Measurements from ENCODE around the gene EEF2KMT. TPM values are rescaled to one million over a fixed set of nuclear protein-coding genes. Genes with fewer than 3 reads are reported as not detected.

EEF2KMT gene
- total RNA-seq, 2 donors from 2014 or later: 8.6 to 15.6 TPM

DNA sequence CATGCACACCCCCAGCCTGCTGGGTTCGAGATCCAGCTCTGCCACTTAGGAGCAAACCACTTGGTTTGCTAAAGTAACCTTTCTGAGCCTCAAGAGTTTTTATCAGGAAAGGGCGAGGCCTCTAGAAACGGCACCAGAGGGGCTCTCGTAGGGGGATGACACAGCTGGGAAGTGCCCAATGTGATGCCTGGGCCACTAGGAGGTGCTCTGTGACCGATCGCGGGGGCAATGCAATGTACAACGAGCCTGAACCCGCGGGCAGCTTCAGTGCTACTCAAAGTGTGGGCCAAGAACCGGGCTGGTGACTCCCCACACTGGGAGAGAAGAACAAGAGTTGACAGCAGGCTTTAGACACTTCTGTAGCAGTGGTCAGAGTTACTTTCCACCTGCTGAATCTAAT lies 41.2 kb downstream of the EEF2KMT start:
- no peaks in the 10 kb centered on the region for H3K36me3 Mint-ChIP-seq (ENCODE audit: low read depth)
- no peak overlapping the region for H3K27ac Mint-ChIP-seq
- H3K4me1 Mint-ChIP-seq: peaks cover 2% of the 10 kb centered on the region
- no peaks in the 10 kb centered on the region for H3K9me3 Mint-ChIP-seq
- Histone ChIP-seq H3K9me3 (ENCODE audit: control insufficient read depth, low read length) (no peaks in the 10 kb centered on the region), H3K4me3 (ENCODE audit: low read length) (no peak overlapping the region), H3K4me1 (ENCODE audit: control insufficient read depth, insufficient read depth, low read length) (no peaks in the 10 kb centered on the region), H3K27me3 (ENCODE audit: control insufficient read depth, insufficient read depth, low read length, poor library complexity, severe bottlenecking) (no peaks in the 10 kb centered on the region), H3K9ac (ENCODE audit: extremely low read depth, low read length, poor library complexity, severe bottlenecking) (no peak overlapping the region), H3K36me3 (ENCODE audit: control insufficient read depth, insufficient read depth, low read length) (no peaks in the 10 kb centered on the region), H3K27ac (ENCODE audit: low read depth, low read length) (no peak overlapping the region)
- H3K27me3 Mint-ChIP-seq (ENCODE audit: insufficient read depth): no peaks in the 10 kb centered on the region
- H3K4me3 Mint-ChIP-seq: no peak overlapping the region
- TF ChIP-seq, protein P1, sequence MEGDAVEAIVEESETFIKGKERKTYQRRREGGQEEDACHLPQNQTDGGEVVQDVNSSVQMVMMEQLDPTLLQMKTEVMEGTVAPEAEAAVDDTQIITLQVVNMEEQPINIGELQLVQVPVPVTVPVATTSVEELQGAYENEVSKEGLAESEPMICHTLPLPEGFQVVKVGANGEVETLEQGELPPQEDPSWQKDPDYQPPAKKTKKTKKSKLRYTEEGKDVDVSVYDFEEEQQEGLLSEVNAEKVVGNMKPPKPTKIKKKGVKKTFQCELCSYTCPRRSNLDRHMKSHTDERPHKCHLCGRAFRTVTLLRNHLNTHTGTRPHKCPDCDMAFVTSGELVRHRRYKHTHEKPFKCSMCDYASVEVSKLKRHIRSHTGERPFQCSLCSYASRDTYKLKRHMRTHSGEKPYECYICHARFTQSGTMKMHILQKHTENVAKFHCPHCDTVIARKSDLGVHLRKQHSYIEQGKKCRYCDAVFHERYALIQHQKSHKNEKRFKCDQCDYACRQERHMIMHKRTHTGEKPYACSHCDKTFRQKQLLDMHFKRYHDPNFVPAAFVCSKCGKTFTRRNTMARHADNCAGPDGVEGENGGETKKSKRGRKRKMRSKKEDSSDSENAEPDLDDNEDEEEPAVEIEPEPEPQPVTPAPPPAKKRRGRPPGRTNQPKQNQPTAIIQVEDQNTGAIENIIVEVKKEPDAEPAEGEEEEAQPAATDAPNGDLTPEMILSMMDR (conservative IDR thresholded peaks at IDR 0.05): peak; percentile 86
- WGBS, 2 experiments (ENCODE audit: insufficient coverage in 1 of 2, insufficient read length in 1 of 2): 34% methylated on average over 11 of the region's 11 CpGs
- peak; percentile 91 for DNase-seq

DNA sequence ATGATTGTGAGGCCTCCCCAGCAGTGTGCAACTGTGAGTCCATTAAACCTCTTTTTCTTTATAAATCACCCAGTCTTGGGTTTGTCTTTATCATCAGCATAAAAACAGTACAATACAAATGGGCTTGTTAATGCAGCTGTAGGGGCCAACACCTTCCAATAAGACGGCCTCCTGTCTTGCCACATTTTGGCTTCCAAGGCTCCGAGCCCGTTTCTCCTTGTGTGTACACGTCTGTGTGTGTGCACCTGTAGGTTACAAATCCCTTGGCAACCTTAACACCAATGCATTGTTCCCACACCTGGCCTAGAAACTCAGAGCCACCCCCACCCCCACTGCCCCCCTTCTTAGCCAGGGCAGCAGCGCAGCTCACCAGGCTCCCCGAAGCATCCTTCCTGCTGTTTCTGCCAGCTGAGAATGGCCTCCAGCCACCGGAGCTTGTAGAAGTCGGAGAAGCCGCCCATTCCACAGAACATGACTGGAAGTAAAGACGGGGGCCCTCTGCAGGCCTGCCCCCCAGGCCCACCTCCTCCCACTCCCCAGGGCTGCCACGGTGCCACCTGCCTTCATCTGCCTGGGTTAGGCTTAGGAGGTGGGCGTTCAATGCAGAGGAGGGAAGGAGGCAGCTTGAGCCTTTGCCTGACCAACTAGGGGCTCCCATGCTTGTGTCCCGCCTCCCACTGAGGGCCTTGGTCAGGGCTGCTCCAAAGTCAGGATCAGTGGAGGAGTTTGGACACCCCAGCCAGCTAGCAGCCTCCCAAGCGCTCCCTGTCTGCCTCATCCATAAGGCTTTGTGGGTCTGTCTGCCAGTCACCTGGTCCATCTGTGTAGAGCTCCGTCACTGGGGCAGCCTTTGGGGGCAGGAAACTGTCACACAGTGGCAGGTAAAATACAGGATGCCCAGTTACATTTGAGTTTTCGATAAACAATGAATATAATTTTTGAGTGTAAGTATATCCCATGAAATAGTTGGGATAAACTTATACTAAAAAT lies 42.4 kb downstream of the EEF2KMT start:
- Mint-ChIP-seq H3K9me3 (no peaks in the 10 kb centered on the region), H3K27ac (no peak overlapping the region), H3K4me1 (peaks cover 2% of the 10 kb centered on the region), H3K27me3 (ENCODE audit: insufficient read depth) (peaks cover 4% of the 10 kb centered on the region), H3K36me3 (ENCODE audit: low read depth) (no peaks in the 10 kb centered on the region), H3K4me3 (no peak overlapping the region)
- Histone ChIP-seq H3K27ac (ENCODE audit: low read depth, low read length) (no peak overlapping the region), H3K9me3 (ENCODE audit: control insufficient read depth, low read length) (no peaks in the 10 kb centered on the region), H3K36me3 (ENCODE audit: control insufficient read depth, insufficient read depth, low read length) (no peaks in the 10 kb centered on the region), H3K4me1 (ENCODE audit: control insufficient read depth, insufficient read depth, low read length) (no peaks in the 10 kb centered on the region), H3K4me3 (ENCODE audit: low read length) (no peak overlapping the region), H3K9ac (ENCODE audit: extremely low read depth, low read length, poor library complexity, severe bottlenecking) (no peak overlapping the region), H3K27me3 (ENCODE audit: control insufficient read depth, insufficient read depth, low read length, poor library complexity, severe bottlenecking) (no peaks in the 10 kb centered on the region)
- no peak for DNase-seq
- TF ChIP-seq, protein P1 (conservative IDR thresholded peaks at IDR 0.05): no peak
- 92 to 95% methylated on average over 6 to 16 of the region's 16 CpGs for WGBS, 2 experiments (ENCODE audit: insufficient coverage in 1 of 2, insufficient read length in 1 of 2)

DNA sequence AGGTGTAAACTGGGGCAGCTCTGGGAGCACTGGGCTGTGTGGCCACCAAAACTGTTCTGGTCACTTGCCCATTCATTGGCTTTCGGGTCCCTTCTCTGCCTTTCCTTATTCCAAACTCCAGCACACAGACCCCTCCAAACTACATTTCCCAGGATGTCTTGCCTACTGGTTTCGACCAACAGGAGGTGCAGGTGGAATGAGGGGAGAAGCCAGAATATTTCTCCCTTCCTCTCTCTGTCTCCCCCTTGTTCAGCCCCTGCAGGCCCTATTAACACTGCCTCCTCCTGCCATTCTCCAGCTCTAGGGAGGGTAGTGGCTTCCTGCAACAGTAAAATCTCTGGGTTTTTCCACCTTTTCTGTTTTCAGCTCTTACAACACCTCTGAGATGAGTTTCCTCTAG lies 50.7 kb downstream of the EEF2KMT start:
- DNase-seq: no peak
- Mint-ChIP-seq H3K36me3 (ENCODE audit: low read depth) (no peaks in the 10 kb centered on the region), H3K4me1 (peaks cover 5% of the 10 kb centered on the region), H3K27me3 (ENCODE audit: insufficient read depth) (peaks cover 17% of the 10 kb centered on the region), H3K4me3 (no peak overlapping the region), H3K9me3 (no peaks in the 10 kb centered on the region), H3K27ac (no peak overlapping the region)
- Histone ChIP-seq H3K36me3 (ENCODE audit: control insufficient read depth, insufficient read depth, low read length) (no peaks in the 10 kb centered on the region), H3K4me3 (ENCODE audit: low read length) (no peak overlapping the region), H3K4me1 (ENCODE audit: control insufficient read depth, insufficient read depth, low read length) (no peaks in the 10 kb centered on the region), H3K27me3 (ENCODE audit: control insufficient read depth, insufficient read depth, low read length, poor library complexity, severe bottlenecking) (peaks cover 3% of the 10 kb centered on the region), H3K9ac (ENCODE audit: extremely low read depth, low read length, poor library complexity, severe bottlenecking) (no peak overlapping the region), H3K9me3 (ENCODE audit: control insufficient read depth, low read length) (no peaks in the 10 kb centered on the region), H3K27ac (ENCODE audit: low read depth, low read length) (no peak overlapping the region)
- 77% methylated on average over 2 of the region's 2 CpGs; no CpG with 5 or more reads in 1 of the 2 experiments for WGBS, 2 experiments (ENCODE audit: insufficient coverage in 1 of 2, insufficient read length in 1 of 2)
- TF ChIP-seq, protein P1 (conservative IDR thresholded peaks at IDR 0.05): no peak

Measured in endodermal cell (in vitro differentiated cells).